Body of pancreas (tissue), 4 donors: ENCODE results near the gene TIMP2. TPM values are rescaled to one million over a fixed set of nuclear protein-coding genes. Genes with fewer than 3 reads are reported as not detected.

Experiments used
- ATAC-seq: fragments of 150-250 bp; one replicate; pipeline ENCODE4 v1.9.1; 2016
- DNase-seq, 4 donors: peaks; one replicate each; pipeline ENCODE4 v3.0.0-alpha.2; 2019
- H3K27ac ChIP-seq, 4 donors: fragments of 200-600 bp; sonication (generic); 1 replicate in 3 of 4; 2 replicates in 1 of 4; pipeline versions ENCODE4 v1.5.1 to v1.6.1; 2016 to 2019; ENCODE audit warnings: mild to moderate bottlenecking in 1 of 4, mixed read lengths in 1 of 4, moderate library complexity in 1 of 4
- H3K27me3 ChIP-seq, 2 donors: fragments of 200-600 bp; sonication (generic); one replicate each; pipeline ENCODE4 v1.6.0; 2016; ENCODE audit warnings: mild to moderate bottlenecking in 1 of 2
- H3K36me3 ChIP-seq, 2 donors: fragments of 200-600 bp; sonication (generic); replicated peaks in 1 of 2; 2 replicates each; pipeline ENCODE4 v1.5.1; 2016; ENCODE audit warnings: low read depth in 2 of 2; ENCODE audit not compliant: insufficient read depth in 1 of 2
- H3K4me1 ChIP-seq: fragments of 200-600 bp; sonication (generic); one replicate; pipeline ENCODE4 v1.6.0; 2016
- H3K4me3 ChIP-seq, 2 donors: fragments of 200-600 bp; sonication (generic); 1 replicate in 1 of 2; 2 replicates in 1 of 2; pipeline ENCODE4 v1.5.1; 2016 to 2019
- H3K9me3 ChIP-seq, 3 donors: fragments of 200-600 bp; sonication (generic); 1 replicate in 2 of 3; 2 replicates in 1 of 3; pipeline ENCODE4 v1.5.1; 2016
- CTCF ChIP-seq, 7 experiments: fragments of 450-650 bp in 4 of 7; fragments of 200-600 bp in 3 of 7; sonication (generic) in 3 of 7; IDR thresholded peaks; one replicate each; pipeline ENCODE4 v1.5.1; 2016 to 2019; ENCODE audit warnings: antibody characterized with exemption in 7 of 7
- POLR2A ChIP-seq, 3 donors: fragments of 450-650 bp; IDR thresholded peaks; one replicate each; pipeline ENCODE4 v1.6.1; 2016; ENCODE audit warnings: antibody characterized with exemption in 3 of 3, mild to moderate bottlenecking in 2 of 3
- WGBS, 2 donors: methylation state at CpG; one replicate each; pipeline ENCODE4 v1.1.5; 2017; 5-methylcytosine and 5-hydroxymethylcytosine counted together
- intact Hi-C: fragments of 100-400 bp; cut with DNase I; formaldehyde crosslinking; loops from one replicate; pipeline ENCODE4 v1.15.1; 2023
- total RNA-seq, 2 donors: library from RNA; depleted of rRNA; stranded (reverse); fragments of >200 nt; gene quantifications; one replicate each; pipeline ENCODE4 v1.1.0, GENCODE V29; 2016

Gene TIMP2
- total RNA-seq, 2 donors from 2014 or later = 50.1 to 53.7 TPM

- H3K27ac ChIP-seq = peak overlapping the region; percentile 74 to 93 (median 88)
Observed at GRCh38 chr17:78923660-78924453, 1.3 kb downstream of the TIMP2 start.

GRCh38 chr17:78922816-78923498, 2.2 kb downstream of the TIMP2 start:
- intact Hi-C loops = no loop called here
- H3K4me3 ChIP-seq = no peak overlapping the region
- no peaks in the 10 kb centered on the region for H3K36me3 ChIP-seq
- ATAC-seq (no peak), DNase-seq (no peak)
- WGBS, 2 donors = 38 to 49% methylated on average over 8 to 13 of the region's 13 CpGs
- TF ChIP-seq CTCF (IDR thresholded peaks at IDR 0.05) = no peak
- no peak for TF ChIP-seq POLR2A (IDR thresholded peaks at IDR 0.05)
- H3K9me3 ChIP-seq = no peaks in the 10 kb centered on the region
- no peaks in the 10 kb centered on the region for H3K27me3 ChIP-seq
- peaks cover 63% of the 10 kb centered on the region for H3K4me1 ChIP-seq
- peak overlapping the region; percentile 49 to 93 (median 88) for H3K27ac ChIP-seq

More at GRCh38 chr17:78923660-78924453, 1.3 kb downstream of the TIMP2 start:
- intact Hi-C loops = no loop called here
- peak; percentile 93 to 97 (median 96) for DNase-seq
- Histone ChIP-seq H3K27me3 (no peaks in the 10 kb centered on the region), H3K9me3 (no peaks in the 10 kb centered on the region), H3K4me3 (peak overlapping the region; percentile 59 to 74), H3K4me1 (peaks cover 57% of the 10 kb centered on the region), H3K36me3 (no peaks in the 10 kb centered on the region)
- 0 to 1% methylated on average over 1 to 28 of the region's 28 CpGs for WGBS, 2 donors
- no peak for TF ChIP-seq CTCF (IDR thresholded peaks at IDR 0.05)
- TF ChIP-seq POLR2A (IDR thresholded peaks at IDR 0.05) = peak; percentile 47 to 79 (median 78)
- peak; percentile 80 for ATAC-seq

GRCh38 chr17:78921437-78921971, 3.7 kb downstream of the TIMP2 start:
- WGBS, 2 donors = 42 to 69% methylated on average over 6 to 8 of the region's 8 CpGs
- Histone ChIP-seq H3K27ac (peak overlapping the region in 3 of 4 donors; percentile 82 to 89 (median 87)), H3K4me3 (no peak overlapping the region), H3K36me3 (no peaks in the 10 kb centered on the region), H3K27me3 (no peaks in the 10 kb centered on the region), H3K4me1 (peaks cover 66% of the 10 kb centered on the region), H3K9me3 (no peaks in the 10 kb centered on the region)
- TF ChIP-seq POLR2A (IDR thresholded peaks at IDR 0.05) (no peak), CTCF (IDR thresholded peaks at IDR 0.05) (no peak)
- no peak for ATAC-seq
- DNase-seq = peak in 2 of 4 donors; percentile 47 to 55
- intact Hi-C loops = no loop called here

- Histone ChIP-seq H3K27me3 (no peaks in the 10 kb centered on the region), H3K9me3 (no peaks in the 10 kb centered on the region), H3K4me3 (no peak overlapping the region), H3K27ac (peak overlapping the region; percentile 51 to 89 (median 84)), H3K36me3 (no peaks in the 10 kb centered on the region), H3K4me1 (peaks cover 74% of the 10 kb centered on the region)
- WGBS, 2 donors = 21 to 34% methylated on average over 8 of the region's 8 CpGs
- DNase-seq (no peak), ATAC-seq (no peak)
- TF ChIP-seq POLR2A (IDR thresholded peaks at IDR 0.05) (peak in 1 of 3 donors; percentile 45), CTCF (IDR thresholded peaks at IDR 0.05) (no peak)
- intact Hi-C loops = no loop called here
Observed at GRCh38 chr17:78920528-78920927, 4.7 kb downstream of the TIMP2 start.
